Kidney tubule cell (primary cell): Measurements from ENCODE around the gene ATXN7L3.
"Not testable (repeated sequence)": the region's sequence is repeated elsewhere in the genome, so short reads cannot be mapped to it uniquely, and the experiment has no call there.

Experiments used
- DNase-seq: peaks from one replicate; pipeline ENCODE4 v3.0.0-alpha.2; 2018; ENCODE audit warnings: low spot score

ATXN7L3 gene, protein sequence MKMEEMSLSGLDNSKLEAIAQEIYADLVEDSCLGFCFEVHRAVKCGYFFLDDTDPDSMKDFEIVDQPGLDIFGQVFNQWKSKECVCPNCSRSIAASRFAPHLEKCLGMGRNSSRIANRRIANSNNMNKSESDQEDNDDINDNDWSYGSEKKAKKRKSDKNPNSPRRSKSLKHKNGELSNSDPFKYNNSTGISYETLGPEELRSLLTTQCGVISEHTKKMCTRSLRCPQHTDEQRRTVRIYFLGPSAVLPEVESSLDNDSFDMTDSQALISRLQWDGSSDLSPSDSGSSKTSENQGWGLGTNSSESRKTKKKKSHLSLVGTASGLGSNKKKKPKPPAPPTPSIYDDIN

DNA sequence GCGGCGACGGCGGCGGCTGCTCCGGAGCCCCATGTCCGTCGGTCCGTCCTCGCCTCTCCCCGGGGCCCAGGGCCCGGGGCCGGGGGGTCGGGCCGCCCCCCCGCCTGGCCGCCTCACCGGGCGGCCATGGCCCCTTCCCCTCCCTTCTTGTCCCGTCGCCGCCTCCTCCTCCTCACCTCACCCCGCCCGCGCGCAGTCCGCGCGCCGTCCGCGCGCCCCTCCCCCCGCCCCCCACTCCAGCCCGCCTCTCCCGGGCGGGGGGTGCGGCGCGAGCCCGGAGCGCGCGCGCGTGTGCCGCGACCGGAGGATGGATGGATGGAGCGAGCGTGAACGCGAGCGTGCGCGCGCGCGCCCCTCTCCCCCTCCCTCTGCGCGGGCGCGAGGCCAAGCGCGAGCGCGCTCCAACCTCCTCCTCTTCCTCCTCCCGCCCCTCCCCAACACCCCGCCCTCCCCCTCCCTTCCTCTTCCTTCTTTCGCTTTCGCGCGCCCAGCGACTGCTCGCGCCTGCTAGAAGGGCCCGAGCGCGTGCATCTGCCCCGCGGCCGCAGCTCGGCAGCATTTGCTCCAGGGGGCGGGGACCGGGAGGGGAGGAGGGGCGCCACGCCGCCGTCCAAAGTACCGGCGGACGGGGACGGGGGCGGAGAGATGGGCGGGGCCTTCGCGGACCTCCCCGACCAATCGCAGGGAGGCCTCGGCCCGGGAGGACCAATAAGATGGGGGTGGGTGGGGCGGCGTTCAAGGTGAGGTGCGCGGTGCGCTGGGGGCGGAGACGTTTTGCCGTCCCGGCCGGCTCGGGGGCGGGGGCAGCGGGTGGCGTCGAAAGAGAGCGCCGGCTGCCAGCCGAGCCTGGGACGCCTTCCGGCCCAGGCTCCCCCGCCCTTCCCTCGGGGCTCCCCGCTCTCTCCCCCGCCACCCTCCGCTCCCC is at the start of gene ATXN7L3:
Gene ATXN7L3, minus strand, starts transcription at position 332 of the 925 bp plus-strand sequence. CDS start 1,814 bp downstream, outside the sequence.
- DNase-seq: peak; percentile 98

DNA sequence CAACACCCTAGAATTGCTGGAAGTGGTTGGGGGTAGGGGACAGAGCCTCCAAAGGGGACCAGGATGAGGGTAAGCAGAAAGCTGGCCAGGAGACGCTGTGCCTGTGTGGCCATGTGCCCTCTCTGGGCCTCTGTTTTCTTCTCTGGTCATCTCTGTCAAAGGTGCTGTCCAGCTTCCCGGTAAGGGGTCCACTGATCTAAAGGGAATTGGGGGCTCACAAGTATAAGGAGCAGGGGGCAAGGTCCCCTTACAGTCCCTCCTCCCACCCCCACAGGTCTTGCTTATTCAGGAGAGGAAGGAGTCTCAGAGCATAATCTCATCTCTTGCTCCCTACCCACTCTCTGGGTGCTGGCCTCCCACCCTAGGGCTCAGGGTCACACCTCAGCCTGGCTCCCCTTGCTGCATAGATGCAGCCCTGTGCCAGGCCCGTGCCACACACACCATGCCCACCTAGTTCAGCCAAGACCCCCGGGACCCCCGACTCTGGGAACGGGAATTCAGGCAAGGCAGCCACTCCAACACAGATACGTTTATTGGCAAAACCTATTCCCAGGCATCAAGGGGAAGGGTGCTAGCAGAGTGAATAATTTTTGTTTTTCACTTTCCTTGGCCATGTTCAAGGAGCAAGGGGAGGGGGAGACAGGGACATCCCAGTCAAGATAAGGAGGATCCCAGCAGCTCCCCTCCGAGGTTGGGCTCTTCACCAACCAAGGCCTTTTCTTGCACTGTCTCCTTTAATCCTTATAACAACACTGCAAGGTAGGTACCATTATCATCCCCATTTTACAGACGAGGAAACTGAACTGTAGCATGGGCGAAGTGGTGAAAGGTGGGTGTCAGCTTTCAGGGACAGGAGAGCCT is 48.4 kb upstream of the ATXN7L3 start:
- DNase-seq: no peak

DNA sequence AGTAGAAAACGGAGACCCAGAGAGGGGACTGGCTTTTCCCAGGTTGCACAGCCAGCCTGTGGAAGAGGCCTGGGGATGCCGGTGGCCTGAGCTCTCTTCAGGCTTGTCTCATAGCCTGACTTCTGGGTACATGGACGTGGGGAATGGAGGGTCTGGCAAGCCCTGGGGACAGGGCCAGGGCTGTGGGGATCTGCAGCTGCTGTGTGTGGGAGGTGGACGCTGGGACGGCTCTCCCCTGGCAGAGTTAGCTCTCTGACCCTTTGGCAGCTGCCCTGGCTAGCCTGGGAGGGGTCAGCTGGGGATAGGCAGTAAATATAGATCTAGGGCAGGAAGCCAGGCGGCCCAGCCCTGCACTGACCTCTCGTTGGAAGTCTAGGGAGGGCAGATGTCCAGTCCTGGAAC is 47.8 kb upstream of the ATXN7L3 start:
- DNase-seq: no peak

DNA sequence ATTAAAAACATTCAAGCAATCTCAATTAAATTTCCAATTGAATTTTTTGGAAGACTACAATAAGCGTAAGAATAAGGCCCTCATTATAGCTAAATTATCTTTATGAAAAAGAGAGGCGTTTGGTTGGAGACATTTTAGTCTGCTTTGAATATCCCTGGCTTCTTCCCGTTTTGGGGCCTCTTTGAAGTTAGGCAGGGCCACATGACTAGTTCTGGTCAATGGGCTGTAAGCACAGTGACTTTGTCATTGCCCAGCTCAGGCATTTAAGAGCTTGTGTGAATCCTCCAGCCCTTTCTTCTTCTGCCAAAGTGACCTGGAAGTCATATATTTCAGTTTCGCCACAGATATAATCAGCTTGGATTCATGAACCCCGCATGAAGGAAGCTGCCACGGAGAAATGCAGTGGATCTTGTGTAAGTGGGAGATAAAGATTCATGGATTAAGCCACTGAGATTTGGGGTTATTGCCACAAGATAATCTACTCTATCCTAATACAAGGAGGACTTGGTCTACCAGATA is 41.5 kb upstream of the ATXN7L3 start:
- no peak for DNase-seq

DNA sequence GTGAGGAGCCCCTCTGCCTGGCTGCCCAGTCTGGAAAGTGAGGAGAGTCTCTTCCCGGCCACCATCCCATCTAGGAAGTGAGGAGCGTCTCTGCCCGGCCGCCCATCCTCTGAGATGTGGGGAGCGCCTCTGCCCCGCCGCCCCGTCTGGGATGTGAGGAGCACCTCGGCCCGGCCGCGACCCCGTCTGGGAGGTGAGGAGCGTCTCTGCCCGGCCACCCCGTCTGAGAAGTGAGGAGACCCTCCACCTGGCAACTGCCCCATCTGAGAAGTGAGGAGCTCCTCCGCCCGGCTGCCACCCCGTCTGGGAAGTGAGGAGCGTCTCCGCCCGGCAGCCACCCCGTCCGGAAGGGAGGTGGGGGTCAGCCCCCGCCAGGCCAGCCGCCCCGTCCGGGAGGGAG is 38.2 kb upstream of the ATXN7L3 start:
- DNase-seq: not testable (repeated sequence)

DNA sequence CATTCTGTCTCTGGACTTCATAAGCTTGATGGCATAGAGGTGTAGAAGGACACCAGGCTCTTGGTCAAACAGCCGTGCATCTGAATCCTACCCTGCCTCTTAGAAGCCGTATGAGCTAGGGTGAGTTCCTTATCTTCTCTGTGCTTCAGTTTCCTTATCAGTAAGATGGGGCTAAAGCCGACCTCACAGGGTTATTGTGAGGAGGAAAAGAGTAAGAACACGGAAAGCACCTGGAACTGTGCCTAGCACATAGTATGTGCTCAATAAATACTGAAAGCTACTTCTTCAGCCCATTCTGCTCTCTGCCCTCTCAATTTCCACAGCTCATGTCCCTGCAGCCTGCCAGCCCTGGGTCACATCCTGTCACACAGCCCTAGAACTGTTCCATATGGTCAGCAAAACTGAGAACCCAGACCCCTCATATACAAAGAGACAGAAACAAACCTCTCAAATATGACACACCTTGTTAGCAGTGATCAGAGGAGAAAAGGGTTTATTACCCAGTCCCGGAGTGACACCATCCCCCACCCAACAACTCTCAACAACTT is 36.8 kb upstream of the ATXN7L3 start:
- no peak for DNase-seq

DNA sequence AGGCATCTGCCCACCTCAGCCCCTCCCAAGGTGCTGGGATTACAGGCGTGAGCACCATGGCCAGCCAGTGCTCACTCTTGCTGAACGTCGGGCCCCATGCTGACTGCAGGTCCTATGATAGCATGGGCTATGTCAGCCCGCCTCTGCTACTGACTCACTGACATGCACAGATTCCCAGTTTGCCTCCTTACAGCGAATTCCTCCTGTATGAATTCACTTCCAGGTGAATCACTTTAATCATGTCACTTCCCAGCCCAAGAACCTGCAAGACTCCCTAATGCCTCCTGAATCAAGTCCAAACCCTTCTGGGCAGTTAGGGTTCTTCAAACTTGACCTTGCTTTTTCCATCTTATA is 35.9 kb upstream of the ATXN7L3 start:
- DNase-seq: peak; percentile 99

DNA sequence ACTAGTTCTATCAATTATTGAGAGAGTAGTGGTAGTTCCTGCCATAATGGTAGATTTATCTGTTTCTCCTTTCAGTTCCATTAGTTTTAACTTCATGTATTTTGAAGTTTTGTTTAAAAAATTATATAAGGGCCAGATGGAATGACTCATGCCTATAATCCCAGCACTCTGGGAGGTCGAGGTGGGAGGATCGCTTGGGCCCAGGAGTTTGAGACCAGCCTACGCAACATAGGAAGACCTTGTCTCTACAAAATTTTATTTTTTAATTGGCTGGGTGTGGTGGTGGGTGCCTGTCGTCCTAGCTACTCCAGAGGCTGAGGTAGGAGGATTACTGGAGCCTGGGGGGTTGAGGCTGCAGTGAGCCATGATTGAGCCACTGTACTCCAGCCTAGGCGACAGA is 33.9 kb upstream of the ATXN7L3 start:
- DNase-seq: no peak

DNA sequence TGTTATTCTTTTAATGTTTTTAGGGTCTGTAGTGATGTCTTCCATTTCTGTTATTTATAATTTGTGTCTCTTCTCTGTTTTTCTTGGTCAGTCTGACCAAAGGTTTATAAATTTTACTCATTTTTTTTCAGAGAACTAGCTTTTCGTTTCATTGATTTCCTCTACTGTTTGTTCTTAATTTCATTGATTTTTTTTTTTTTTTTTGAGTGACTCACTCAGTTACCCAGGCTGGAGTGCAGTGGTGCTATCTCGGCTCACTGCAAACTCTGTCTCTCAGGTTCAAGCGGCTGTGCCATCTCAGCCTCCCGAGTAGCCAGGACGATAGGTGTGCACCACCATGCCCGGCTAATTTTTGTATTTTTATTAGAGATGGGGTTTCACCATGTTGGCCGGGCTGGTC is 32.4 kb upstream of the ATXN7L3 start:
- no peak for DNase-seq

DNA sequence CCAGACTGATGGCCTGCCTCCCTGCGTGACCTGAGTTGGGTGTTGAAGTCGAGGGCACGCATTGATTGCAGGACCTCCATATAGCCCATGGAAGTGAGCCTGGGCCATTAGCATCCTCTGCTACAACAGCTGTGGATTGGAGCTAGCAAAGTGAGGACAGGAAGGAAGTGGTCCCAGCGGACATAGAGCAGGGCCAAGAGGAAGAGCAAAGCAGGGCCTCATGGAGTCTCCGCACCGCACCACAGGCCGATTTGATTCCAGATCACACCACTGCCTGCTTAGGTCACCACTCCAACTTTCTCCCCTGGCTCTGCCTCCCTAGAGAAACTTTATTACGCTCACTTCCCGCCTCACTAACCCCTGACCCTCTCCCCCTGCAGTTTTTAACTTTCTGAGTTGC is 30.5 kb upstream of the ATXN7L3 start:
- no peak for DNase-seq

DNA sequence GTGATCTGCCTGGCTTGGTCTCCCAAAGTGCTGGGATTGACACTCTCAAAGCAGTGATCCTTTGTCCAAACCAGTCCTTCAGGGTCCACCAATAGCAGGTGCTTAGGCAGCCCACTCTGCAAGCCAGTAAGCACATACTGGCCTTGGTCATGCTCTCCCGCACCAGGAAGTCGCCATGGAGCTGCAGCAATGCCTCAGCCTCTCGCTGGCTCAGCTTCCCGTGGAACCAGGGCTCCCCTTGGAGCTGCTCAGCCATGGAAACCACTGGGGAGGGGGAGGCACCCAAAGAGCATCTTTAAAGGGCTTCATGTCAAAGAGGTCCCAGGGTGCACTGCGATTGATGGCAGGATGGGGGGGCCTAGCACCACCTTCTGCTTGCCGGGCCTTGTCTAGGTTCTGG is 29.4 kb upstream of the ATXN7L3 start:
- peak; percentile 46 for DNase-seq

DNA sequence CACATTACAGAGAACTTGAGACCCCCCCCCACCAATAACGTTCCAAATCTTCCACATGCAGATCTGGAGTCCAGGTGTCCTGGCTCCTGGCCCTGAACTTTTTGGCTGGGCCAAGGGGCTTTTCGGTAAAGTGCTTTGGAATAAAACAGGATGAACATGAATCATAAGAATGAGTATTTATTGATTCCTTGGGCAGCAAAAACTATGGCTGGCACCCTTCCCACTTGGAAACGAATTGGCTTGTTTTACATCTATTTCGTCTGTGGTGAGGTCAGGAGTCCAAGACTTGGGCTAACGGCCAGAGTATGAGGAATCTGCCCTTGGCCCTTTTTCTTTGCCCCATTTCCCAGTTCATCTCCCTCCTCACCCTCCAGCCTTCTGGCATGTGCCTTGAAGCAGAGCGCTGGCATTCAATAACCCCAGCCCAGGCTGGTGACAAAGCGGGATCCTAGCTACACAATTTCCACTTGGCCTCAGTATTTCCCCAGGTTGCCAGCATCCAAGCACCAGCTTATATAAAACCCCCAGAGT is 23.9 kb upstream of the ATXN7L3 start:
- peak; percentile 88 for DNase-seq

DNA sequence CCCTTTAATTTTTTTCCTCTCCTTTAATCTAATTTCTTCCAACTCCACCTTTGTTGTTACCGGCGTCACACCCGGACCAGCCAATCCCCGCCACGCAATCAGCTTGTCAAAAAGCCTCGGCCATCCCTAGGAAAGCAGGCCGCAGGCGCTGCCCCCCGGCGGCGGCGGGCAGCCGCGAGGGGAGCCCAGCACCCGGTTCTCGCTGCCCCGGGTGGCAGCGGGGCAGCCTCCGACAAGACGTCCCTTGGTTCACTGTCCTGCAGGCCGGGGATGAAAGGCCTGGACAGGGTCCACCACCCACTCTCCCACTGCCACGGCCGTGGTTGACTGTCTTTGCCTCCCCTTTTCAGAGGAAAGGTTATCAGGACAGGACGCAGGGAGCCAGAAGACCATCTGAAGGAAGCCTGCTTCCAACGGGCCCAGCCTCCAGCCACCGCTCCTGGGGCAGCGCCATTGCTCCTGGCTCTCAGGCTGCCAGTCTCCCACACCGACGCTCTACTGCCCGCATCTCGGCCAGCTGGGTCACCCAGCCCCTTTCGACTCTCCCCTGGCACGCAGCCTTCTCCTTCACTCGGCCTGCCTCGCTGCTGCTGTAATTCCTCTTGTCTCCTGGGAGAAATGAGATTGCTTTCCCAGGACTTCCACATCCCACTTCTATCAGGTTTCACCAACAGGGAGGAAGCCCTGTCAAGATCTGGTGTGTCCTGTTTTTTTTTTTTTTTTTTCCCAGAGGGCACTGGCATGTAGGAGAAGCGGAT is 22.6 kb upstream of the ATXN7L3 start:
- DNase-seq: peak; percentile 81

DNA sequence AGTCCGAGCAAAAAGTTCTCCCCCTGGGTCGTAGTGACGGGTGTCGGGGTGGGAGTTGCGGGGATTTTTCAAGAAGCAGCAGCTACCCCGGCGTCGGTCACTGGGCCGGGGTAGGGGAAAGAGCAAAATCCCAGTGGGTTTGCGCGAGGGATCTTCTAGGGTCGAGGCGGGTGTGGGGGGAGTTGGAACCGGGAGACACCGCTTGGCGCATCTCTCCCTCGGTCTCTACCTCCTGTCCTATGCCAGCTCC is 22.1 kb upstream of the ATXN7L3 start:
- no peak for DNase-seq

DNA sequence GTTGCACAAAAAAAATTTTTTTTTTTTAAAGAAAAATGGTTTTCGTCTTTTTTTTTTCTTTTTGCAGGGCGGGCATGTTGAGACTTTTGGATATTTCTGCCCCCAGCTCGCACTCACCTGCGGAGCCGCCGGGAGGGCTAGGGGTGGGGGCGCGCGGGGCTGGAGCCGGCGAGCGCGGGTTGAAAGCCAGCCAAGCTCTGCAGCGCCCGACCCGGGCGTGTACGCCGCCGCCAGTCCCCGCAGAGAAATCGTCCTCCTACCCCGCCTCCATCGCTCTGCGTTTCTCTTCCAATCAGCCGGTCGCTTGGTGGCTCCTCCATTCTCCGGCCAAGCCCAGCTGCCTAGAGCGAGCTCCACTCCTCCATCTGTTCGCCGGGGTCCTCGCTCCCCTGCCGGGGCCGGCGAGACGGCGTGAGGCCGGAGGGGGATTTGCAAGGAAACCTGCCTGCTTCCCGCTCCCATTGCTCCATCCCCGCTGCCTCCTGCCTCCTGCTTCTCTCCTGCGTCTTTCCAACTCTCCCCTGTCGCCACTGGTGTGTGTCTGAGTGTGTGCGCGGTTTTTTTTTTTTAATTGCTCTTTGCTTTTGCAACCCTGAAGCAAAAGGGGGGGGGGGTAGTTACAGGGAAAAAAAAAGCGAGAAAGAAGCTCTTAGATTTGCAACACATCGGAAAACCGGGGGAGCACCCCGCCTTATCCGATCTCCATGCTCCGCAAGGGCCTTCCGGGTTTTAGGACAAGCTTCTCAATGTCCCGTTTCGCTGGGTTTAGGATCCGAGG is 21.6 kb upstream of the ATXN7L3 start:
- DNase-seq: peak; percentile 72

DNA sequence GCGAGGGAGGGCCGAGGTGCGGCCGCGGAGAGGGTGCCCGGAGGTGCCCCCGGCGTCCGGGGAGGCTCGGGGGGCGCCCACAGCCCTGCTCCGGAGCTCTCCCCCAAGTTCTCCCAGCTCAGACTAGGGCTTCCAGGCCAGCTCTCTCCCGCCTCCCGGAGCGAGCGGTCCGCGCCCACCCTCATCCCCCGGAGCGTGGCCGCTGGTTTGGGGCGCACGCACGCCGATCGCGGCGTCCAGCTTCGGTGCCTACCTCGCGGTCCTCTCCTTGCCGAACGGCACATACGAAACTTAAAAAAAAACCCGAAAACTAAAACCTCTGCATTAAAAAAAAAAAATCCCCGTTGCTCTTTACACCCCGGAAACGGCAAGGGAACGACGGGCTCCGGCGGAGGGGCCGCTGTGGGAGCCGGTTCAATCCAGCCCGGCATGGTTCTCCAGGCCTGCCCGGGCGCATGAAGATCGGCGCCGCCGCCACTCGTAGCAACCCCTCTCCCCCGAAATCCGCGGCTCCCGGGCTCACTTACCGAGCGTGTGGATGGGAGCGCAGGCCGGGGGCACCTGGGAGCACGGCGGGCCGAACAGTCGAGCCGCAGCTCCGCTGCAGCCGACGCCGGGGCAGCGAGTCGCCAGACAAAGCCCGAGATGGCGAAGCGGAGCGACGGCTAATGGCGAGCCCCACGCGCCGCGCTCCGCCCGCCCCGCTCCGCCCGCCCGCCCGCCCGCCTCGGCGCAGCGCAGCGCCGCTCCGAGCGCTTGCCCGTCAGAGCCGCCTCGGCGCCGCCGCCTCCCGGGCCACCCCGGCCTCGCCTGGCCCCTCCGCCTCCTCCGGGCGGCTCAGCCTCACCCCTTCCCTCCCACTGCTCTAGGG is 20.8 kb upstream of the ATXN7L3 start:
- DNase-seq: peak; percentile 52

DNA sequence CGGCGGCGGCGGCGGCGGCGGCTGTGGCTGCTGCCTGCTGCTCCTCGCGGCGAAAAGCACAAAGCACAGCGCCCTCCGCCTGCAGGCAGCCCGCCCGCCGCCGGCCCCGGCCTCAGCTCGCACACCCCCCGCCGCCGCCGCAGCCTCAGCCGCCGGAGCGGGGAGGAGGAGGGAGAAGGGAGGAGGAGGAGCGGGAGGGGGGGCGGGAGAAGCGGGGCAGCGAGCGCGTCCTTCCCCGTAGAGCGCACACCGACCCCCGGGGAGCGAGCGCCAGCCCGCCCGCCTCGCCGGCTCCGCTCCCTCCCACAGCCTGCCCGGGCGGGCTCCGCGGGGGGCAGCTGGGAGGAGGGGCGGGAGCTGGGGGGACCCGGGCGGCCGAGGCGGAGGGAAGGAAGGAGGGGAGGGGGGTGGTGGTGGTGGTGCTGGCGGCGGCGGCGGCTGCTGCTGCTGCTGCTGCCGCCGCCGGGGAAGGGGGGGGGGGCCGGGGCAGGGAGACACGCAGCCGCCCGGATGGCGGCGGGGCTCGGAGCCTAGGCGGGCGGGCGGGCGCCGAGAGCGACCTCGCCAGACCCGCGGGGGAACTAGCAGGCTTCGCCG is 20.0 kb upstream of the ATXN7L3 start, which contains the start of gene UBTF:
Gene UBTF, minus strand, starts transcription at position 60 of the 597 bp plus-strand sequence. CDS start 1,446 bp downstream, outside the sequence.
- DNase-seq: peak; percentile 78

DNA sequence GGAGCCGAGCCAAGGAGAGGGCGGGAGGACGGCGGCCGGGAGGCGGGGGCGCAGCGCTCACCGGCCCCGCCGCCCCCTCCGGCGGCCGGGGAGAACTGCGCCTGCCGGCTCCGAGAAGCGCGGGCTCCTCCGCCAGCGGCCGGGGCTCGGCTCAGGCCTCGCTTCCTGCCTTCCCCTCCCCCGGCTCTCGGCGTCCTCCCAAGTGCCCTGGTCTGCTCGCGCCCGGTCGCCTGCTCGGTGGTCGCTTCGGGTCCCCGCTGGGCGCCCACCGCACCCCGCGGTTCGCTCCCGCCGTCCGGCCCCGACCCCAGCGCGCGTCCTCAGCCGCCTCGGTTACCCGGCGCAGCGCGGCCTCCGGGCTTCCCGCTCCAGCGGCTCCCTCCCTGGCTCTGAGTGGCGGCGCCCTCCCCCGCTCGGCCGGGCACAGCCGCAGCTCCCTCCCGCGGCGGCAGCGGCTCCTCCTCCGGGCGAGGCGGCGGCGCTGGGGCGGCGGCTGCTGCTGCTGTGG is 19.5 kb upstream of the ATXN7L3 start:
- peak; percentile 78 for DNase-seq
